ENCODE measurements around the gene RBL2.
"Not testable (repeated sequence)": the region's sequence is repeated elsewhere in the genome, so short reads cannot be mapped to it uniquely, and the experiment has no call there.

Gene RBL2

DNA sequence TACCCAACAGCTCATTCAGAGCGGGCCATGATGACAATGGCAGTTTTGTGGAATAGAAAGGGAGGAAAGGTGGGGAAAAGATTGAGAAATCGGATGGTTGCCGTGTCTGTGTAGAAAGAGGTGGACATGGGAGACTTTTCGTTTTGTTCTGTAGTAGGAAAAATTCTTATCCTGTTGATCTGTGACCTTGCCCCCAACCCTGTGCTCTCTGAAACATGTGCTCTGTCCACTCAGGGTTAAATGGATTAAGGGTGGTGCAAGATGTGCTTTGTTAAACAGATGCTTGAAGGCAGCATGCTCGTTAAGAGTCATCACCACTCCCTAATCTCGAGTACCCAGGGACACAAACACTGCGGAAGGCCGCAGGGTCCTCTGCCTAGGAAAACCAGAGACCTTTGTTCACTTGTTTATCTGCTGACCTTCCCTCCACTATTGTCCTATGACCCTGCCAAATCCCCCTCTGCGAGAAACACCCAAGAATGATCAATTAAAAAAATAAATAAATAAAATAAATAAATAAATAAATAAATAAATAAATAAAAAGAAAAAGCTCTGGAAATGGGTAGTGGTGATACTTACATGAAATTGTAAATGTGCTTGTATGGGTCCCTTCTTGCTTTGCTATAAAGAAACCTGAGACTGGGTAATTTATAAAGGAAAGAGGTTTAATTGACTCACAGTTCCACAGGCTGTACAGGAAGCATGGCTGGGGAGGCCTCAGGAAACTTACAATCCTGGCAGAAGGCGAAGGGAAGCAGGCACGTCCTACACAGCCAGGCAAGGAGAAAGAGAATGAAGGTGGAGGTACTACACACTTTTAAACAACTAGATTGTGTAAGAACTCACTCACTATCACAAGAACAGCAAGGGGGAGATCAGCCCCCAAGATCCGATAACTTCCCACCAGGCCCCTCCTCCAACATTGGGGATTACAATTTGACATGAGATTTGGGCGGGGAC, 105.8 kb downstream of the RBL2 start:
- DNase-seq (ENCODE audit: low read depth): not testable (repeated sequence)
